Fibroblast of lung (primary cell): ENCODE results near the gene CTNND2. TPM values are rescaled to one million over a fixed set of nuclear protein-coding genes. Genes with fewer than 3 reads are reported as not detected.

Source experiments
- DNase-seq, 2 donors: peaks; one replicate each; pipeline versions ENCODE4 v3.0.0 to v3.0.0-alpha.2; 2010; ENCODE audit warnings: low read depth in 2 of 2
- H2AFZ ChIP-seq: 2 replicates; pipeline ENCODE4 v1.5.1; 2012; ENCODE audit warnings: low read length, control low read depth, inconsistent platforms
- H3K27ac ChIP-seq: 2 replicates; pipeline ENCODE4 v1.5.1; 2011; ENCODE audit warnings: low read length, control low read depth; ENCODE audit not compliant: insufficient read depth
- H3K27me3 ChIP-seq: 2 replicates; pipeline ENCODE4 v1.5.1; 2011; ENCODE audit warnings: mild to moderate bottlenecking, low read length; ENCODE audit not compliant: control insufficient read depth, insufficient read depth
- H3K36me3 ChIP-seq: 2 replicates; pipeline ENCODE4 v1.5.1; 2011; ENCODE audit warnings: low read length; ENCODE audit not compliant: control insufficient read depth, insufficient read depth
- H3K4me1 ChIP-seq: 2 replicates; pipeline ENCODE4 v1.5.1; 2011; ENCODE audit warnings: low read length; ENCODE audit not compliant: control insufficient read depth, insufficient read depth; ENCODE audit errors: extremely low read depth
- H3K4me2 ChIP-seq: 2 replicates; pipeline ENCODE4 v1.5.1; 2011; ENCODE audit warnings: low read length, control low read depth; ENCODE audit not compliant: insufficient read depth; ENCODE audit errors: extremely low read depth
- H3K4me3 ChIP-seq, 4 experiments: fragments of 200-600 bp in 1 of 4; sonication (generic) in 1 of 4; replicated peaks in 1 of 4; 2 replicates each; pipeline ENCODE4 v1.5.1; 2011 to 2016; ENCODE audit warnings: low read length in 4 of 4, low read depth in 3 of 4, mild to moderate bottlenecking in 3 of 4, control low read depth in 2 of 4, inconsistent platforms in 1 of 4, mixed read lengths in 1 of 4; ENCODE audit not compliant: insufficient read depth in 1 of 4; ENCODE audit errors: control extremely low read depth in 1 of 4
- H3K79me2 ChIP-seq: 2 replicates; pipeline ENCODE4 v1.5.1; 2012; ENCODE audit warnings: mild to moderate bottlenecking, low read length, inconsistent platforms; ENCODE audit not compliant: control insufficient read depth, insufficient read depth
- H3K9ac ChIP-seq: 2 replicates; pipeline ENCODE4 v1.5.1; 2011; ENCODE audit warnings: mild to moderate bottlenecking, low read length, control low read depth; ENCODE audit not compliant: insufficient read depth
- H3K9me3 ChIP-seq: 2 replicates; pipeline ENCODE4 v1.5.1; 2012; ENCODE audit warnings: low read depth, low read length; ENCODE audit not compliant: control insufficient read depth, insufficient read depth
- H4K20me1 ChIP-seq: 2 replicates; pipeline ENCODE4 v1.5.1; 2011; ENCODE audit warnings: low read length; ENCODE audit not compliant: control insufficient read depth, insufficient read depth; ENCODE audit errors: extremely low read depth
- EZH2 ChIP-seq: IDR thresholded peaks from 2 replicates; pipeline ENCODE4 v1.5.1; 2012; ENCODE audit warnings: low read length, control low read depth, mild to moderate bottlenecking; ENCODE audit errors: missing control alignments
- polyA plus RNA-seq, 2 donors: library from polyadenylated mRNA; depleted of rRNA in 1 of 2; stranded (reverse) in 1 of 2; unstranded in 1 of 2; fragments of >200 nt; gene quantifications; 2 replicates each; pipeline ENCODE4 v1.2.1, GENCODE V29; 2011 to 2012; ENCODE audit warnings: missing spikeins in 1 of 2
- total RNA-seq: library from RNA; depleted of rRNA; stranded (reverse); fragments of >200 nt; gene quantifications from 2 replicates; pipeline ENCODE4 v1.2.1, GENCODE V29; 2014
- TF ChIP-seq, protein P1 (sequence below), 2 donors: IDR thresholded peaks in 1 of 2; conservative IDR thresholded peaks in 1 of 2; 1 replicate in 1 of 2; 2 replicates in 1 of 2; pipeline ENCODE4 v1.5.1; 2011 to 2012; ENCODE audit warnings: low read length in 2 of 2, control low read depth in 1 of 2, inconsistent platforms in 1 of 2, low read depth in 1 of 2, mild to moderate bottlenecking in 1 of 2

Gene CTNND2
- total and polyA plus RNA-seq, 2 donors (not counting 1 experiment from before 2014, with no cell fraction given): not detected

- H3K36me3 ChIP-seq: no peaks in the 10 kb centered on the region
- no peaks in the 10 kb centered on the region for H3K79me2 ChIP-seq
- no peak overlapping the region for H3K4me3 ChIP-seq
- H2AFZ ChIP-seq: no peak overlapping the region
- H3K4me1 ChIP-seq: no peaks in the 10 kb centered on the region
- H3K27me3 ChIP-seq: no peaks in the 10 kb centered on the region
- H4K20me1 ChIP-seq: no peaks in the 10 kb centered on the region
- no peak for TF ChIP-seq EZH2
- TF ChIP-seq, protein P1, sequence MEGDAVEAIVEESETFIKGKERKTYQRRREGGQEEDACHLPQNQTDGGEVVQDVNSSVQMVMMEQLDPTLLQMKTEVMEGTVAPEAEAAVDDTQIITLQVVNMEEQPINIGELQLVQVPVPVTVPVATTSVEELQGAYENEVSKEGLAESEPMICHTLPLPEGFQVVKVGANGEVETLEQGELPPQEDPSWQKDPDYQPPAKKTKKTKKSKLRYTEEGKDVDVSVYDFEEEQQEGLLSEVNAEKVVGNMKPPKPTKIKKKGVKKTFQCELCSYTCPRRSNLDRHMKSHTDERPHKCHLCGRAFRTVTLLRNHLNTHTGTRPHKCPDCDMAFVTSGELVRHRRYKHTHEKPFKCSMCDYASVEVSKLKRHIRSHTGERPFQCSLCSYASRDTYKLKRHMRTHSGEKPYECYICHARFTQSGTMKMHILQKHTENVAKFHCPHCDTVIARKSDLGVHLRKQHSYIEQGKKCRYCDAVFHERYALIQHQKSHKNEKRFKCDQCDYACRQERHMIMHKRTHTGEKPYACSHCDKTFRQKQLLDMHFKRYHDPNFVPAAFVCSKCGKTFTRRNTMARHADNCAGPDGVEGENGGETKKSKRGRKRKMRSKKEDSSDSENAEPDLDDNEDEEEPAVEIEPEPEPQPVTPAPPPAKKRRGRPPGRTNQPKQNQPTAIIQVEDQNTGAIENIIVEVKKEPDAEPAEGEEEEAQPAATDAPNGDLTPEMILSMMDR (conservative IDR thresholded peaks at IDR 0.05 in 1 of 2, IDR thresholded peaks at IDR 0.05 in 1 of 2; ENCODE audit: low read depth in 1 of 2, low read length in 2 of 2): no peak
- DNase-seq: no peak
- H3K4me2 ChIP-seq: no peak overlapping the region
- no peak overlapping the region for H3K27ac ChIP-seq
- H3K9me3 ChIP-seq: no peaks in the 10 kb centered on the region
- no peak overlapping the region for H3K9ac ChIP-seq
These were observed 13.5 kb downstream of the CTNND2 start for GRCh38 chr5:11890777-11891176.

DNA sequence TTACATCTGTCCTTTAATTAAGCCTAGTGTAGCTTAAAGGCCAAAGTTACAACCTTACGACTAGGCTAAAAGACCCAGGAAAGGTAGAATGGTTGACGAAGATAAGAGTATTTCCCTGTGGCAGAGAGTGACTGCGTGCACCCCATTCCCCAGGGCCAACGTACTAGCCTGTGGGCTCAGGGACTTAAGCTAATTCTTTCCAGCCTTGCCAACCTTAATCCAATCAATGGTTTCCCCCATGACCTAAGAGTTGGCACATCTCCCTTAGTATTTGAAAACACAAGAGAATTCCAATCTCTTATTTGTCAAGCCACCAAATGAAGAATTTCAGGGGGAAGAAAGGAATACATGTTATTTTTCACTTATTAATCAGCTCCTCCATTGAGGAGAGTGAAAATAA, 16.0 kb downstream of the CTNND2 start:
- H2AFZ ChIP-seq: no peak overlapping the region
- TF ChIP-seq, protein P1 (conservative IDR thresholded peaks at IDR 0.05 in 1 of 2, IDR thresholded peaks at IDR 0.05 in 1 of 2; ENCODE audit: low read depth in 1 of 2, low read length in 2 of 2): no peak
- TF ChIP-seq EZH2: no peak

DNA sequence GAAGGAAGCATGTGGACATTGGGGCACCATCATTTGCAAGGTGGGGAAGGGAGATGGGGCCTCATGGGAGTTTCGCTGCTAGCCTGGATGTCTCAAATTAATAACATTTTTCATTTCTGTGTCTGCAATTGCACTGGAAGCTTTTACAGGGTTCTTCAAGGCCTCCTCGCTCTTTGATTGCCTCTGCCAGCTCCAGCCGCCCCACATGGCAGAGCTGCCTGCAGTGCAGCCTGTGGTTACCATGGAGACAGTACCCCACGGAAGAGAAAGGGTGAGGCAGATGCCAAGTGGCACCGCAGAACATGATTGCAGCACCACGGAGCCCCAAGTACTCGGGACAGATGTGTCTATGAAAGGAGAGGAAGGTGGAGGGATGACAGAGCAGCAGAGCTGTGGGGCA, 25.4 kb downstream of the CTNND2 start:
- Histone ChIP-seq H2AFZ (no peak overlapping the region), H3K9me3 (no peaks in the 10 kb centered on the region), H3K4me1 (no peaks in the 10 kb centered on the region), H3K27me3 (no peaks in the 10 kb centered on the region), H3K27ac (no peak overlapping the region), H3K9ac (no peak overlapping the region), H3K4me2 (no peak overlapping the region), H3K79me2 (no peaks in the 10 kb centered on the region), H4K20me1 (no peaks in the 10 kb centered on the region), H3K36me3 (no peaks in the 10 kb centered on the region), H3K4me3 (no peak overlapping the region)
- TF ChIP-seq, protein P1 (conservative IDR thresholded peaks at IDR 0.05 in 1 of 2, IDR thresholded peaks at IDR 0.05 in 1 of 2; ENCODE audit: low read depth in 1 of 2, low read length in 2 of 2): no peak
- no peak for TF ChIP-seq EZH2
- no peak for DNase-seq

More for the DNA sequence above, 16.0 kb downstream of the CTNND2 start:
- no peaks in the 10 kb centered on the region for H3K36me3 ChIP-seq
- no peaks in the 10 kb centered on the region for H3K4me1 ChIP-seq
- no peaks in the 10 kb centered on the region for H3K79me2 ChIP-seq
- H3K9ac ChIP-seq: no peak overlapping the region
- no peak overlapping the region for H3K27ac ChIP-seq
- H3K4me3 ChIP-seq: no peak overlapping the region
- no peaks in the 10 kb centered on the region for H4K20me1 ChIP-seq
- no peaks in the 10 kb centered on the region for H3K9me3 ChIP-seq
- H3K4me2 ChIP-seq: no peak overlapping the region
- DNase-seq: no peak
- H3K27me3 ChIP-seq: no peaks in the 10 kb centered on the region
